Glomerular endothelial cell (primary cell): ENCODE data around the gene FOXS1. TPM values are rescaled to one million over a fixed set of nuclear protein-coding genes. Genes with fewer than 3 reads are reported as not detected.

Experiments
- DNase-seq: peaks from one replicate; pipeline ENCODE4 v3.0.0-alpha.2; 2011; ENCODE audit warnings: low read depth, low spot score; ENCODE audit errors: extremely low read depth
- total RNA-seq: library from RNA; depleted of rRNA; stranded (reverse); fragments of >200 nt; gene quantifications from 2 replicates; pipeline ENCODE4 v1.2.3, GENCODE V29; 2015

The FOXS1 gene
- total RNA-seq, 1 donor from 2014 or later, result 1.6 TPM

DNA sequence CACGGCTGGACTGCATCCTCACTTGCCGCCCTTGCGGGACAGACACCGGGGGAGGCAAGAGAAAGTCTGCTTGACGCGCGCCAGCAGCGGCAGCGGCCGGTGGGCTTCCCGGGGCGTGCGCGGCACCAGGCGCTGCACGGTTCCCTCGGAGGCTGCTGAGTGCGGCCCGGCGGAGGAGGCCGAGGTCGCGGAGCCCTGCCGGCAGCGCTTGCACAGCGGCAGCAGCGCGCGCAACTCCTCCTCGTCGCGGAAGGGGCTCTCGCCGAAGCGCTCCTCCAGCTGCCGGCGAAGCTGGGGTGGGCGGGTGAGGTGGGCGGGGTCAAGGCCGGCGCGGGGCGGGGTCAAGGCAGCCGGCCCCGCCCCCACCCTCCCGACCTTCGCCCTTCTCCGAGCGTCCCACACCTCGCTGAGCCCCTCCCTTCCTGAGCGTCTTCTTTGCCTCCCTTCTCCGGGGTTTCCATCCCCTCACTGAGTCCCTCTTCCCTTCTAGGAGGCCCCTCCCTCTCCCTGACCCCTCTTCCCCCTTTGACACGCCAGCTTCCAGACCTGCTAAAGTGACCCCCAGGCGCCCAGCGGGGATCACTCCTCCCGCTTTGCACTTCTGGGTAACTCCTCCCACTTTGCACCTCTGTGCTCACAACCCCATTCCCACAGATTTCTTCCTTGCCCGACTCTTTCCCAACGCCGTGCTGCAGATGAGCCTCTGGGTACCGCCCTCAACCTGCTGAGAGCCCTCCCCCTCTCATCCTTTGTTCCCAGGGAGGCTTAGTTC lies 16.2 kb upstream of the FOXS1 start:
- no peak for DNase-seq

DNA sequence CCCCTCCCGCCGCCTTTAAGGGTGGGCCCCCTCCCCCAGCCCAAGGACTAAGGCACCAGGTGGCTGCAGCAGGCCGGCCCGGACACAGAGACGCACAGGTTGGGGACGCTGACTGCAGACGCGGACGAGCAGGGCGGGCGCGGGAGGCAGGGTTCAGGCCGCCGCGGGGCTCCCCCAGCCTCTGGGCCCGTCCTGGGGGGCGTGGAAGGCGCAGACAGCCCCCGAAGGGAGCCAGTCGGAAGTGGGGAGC lies 15.7 kb upstream of the FOXS1 start:
- no peak for DNase-seq

DNA sequence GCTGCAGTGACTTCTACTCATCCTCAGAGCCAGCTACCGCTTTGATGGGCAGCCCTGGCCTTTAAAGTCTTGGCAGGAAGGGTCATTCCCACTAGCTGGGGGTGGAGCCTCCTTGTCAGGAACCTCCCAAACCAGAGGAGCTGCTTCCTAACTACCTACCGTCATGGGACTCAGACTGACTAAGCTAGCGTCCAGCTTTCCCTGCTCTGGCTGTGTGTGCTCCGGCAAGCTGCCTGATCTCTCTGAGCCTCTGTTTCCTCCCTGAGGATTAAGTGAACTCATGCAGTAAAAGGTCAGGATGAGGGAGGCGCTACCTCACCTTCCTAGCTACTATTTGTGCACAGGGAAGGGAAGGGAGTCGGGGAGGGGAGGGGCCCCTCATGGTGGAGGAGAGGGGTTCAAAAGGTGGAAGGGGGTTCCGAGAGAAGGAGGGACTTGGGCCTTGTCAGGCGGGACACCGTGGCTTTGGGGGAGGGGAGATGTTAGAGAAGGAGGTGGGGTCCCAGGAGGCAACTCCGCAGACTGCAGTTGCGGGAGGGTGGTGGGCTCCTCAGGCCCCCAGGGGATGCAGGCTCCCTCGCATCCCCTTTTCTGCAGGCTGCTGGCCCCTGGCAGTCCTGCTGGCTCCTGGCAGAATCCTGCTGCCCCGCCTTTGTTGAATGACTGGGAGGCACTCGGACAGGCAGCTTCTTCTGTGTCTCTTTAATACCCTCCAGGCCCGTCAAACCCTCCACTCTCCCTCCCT lies 15.2 kb upstream of the FOXS1 start:
- DNase-seq, result no peak

DNA sequence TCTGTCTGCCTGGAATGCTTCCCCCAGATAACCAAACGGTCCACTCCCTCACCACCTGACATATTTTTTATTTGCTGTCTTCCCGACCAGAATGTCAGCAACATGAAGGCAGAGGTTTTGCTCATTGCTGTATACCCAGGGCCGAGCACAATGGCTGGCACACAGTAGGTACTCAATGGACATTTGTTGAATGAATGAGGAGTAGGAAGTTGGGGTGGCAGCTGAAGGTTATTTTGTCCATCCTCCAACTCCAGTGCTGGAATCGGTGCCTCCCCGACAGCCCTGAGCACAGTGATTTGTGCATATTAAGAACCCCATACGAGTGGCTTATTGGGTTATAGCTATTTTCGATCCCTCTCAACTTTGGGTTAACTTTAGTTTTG lies 14.6 kb upstream of the FOXS1 start:
- no peak for DNase-seq

DNA sequence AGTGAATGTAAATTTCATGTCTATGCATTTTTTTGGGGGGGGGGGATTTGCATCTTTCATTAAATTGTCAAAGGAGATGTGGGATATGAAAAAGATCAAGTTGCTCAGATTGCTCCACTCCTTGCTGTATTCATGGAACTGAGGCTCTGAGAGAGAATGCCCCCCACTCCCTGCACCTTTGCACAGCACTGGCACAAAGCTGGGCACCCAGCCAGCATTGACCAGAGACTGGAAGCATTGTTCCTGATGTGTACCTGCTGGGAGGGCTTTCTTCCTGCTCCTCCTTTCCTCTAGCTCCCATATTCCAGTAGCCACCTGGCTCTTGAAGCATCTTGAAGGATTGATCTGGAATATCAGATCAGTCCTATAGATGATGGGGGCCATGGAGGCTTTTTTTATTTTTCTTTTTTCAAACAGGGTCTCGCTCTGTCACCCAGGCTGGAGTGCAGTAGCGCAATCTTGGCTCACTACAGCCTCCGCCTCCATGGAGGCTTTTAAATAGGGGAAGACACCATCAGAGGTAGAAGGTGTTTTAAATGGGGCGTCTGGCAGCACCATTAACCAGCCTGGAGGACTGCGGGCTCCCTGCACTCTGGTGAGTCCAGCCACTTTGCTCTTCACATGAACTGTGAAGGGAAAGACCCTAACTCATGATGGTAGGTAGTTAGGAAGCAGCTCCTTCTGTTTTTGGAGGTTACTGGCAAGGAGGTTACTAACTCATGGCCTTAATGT lies 14.0 kb upstream of the FOXS1 start:
- DNase-seq, result no peak

DNA sequence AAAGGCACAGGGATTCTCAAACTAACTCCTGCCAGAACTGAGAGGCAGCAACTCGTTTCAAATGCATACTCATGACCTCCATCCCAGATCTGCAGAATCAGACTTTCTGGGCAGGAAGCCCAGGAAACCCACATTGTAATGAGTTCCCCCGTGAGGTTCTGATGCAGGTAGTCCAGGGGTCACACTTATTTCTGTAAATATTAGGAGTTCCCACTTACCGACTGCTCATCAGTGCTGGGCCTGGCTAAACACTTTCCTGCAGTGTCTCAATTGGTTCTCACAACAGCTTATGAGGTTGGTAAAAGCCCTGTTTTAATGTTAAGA lies 13.3 kb upstream of the FOXS1 start:
- no peak for DNase-seq

DNA sequence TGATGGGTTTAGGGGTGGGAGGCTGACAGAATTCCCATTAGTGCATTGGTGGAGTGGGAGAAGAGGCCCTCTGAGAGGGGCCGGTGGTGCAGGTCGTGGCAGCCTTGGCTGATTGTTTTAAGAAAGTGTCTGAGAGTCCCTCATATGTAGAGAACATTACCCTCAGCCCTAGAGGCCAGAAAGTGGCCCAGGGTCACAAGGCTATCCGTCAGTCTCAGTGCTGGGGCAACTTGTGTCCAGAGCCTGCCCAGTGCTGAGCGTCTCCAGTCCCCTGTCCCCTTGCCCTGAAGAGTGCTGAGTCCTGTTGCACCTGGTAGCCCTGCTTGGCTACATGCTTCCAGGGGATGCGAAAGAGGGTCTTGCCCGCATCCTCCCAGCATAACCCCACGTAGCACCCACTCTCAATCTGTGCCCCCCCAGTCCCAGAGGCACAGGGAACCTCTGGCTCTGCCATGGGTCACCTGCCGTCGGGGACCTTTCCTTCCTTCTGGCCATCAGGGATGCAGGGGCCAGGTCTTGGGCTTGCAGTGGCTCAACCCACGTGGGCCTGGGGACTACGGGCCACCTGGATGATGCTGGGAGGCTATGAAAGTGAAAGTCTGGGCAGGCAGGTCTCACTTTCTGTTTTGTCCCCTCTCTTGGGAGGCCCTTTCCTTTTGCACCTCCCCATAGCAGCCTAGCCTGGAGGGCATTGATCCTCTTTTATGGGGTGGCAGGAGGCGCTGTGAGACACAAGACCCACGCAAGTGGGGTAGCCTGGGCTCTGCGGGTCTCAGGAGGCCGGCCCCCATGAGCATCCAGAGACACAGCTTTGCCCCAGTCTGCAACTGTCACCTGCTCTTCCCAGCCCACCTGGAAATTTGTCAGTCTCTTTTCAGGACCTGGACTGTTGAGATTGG lies 12.7 kb upstream of the FOXS1 start:
- no peak for DNase-seq

DNA sequence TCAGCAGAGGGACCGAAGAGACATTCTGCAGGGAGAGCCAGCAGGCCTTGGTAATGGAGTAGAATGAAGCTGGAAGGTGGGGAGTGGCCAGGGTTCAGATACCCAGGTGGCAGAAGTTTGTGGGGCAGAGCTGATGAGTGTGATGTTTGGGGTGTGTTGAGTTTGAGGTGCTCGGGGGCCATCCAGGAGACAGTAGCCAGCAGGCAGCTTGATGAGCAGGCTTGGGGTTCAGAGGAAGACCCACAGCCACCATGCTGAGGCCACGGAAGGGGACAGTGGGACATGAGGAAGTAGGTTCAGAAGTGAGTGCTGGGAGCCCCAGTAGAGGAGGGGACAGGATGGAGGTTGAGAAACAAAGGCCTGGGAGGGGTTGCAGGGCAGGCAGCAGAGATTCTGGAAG lies 11.1 kb upstream of the FOXS1 start:
- no peak for DNase-seq

DNA sequence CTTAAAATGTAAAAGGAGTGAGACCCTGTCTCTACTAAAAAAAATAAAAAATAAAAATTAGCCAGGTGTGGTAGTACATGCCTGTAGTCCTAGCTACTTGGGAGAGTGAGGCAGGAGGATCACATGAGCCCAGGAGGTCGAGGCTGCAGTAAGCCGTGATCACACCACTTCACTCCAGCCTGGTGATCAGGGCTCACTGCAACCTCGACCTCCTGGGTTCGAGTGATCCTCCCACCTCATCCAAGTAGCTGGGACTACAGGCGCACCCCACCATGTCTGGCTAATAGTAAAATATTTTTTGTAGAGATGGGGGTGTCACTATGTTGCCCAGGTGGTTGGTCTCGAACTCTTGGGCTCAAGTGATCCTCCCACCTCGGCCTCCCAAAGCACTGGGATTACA lies 8.1 kb upstream of the FOXS1 start:
- no peak for DNase-seq

DNA sequence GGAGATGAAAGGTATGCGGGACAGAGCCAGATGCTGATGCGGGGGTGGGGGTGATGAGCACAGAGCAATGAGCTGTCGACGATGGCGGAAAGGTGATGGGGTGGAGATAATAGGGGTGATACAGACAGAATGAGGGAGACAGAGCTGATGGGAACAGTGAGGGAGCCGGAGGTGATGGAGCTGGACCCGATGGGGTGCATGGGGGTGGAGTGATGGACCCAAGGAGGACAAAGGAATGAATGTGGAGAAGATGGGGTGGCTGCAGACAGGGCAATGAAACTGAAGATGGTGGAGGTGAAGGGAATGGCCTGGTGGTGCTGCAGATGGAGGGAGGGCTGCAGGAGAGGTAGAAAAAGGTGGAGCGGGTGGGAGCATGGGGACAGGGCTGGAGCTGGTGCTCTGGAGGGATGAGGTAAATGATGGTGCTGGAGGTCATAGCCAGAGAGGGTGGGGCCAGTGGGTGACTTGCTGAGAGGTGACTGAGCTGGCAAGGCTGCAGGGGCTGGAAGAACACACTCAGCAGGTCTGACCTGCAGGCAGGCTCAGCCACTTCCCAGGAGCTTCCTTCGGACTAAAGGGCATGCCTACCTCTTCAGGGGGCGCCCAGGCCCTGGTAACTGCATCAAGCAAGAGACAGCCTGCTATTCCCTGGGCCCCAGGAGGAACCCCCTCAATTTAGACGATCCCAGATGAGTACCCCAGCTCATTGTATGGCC lies 6.0 kb upstream of the FOXS1 start:
- DNase-seq, result no peak

DNA sequence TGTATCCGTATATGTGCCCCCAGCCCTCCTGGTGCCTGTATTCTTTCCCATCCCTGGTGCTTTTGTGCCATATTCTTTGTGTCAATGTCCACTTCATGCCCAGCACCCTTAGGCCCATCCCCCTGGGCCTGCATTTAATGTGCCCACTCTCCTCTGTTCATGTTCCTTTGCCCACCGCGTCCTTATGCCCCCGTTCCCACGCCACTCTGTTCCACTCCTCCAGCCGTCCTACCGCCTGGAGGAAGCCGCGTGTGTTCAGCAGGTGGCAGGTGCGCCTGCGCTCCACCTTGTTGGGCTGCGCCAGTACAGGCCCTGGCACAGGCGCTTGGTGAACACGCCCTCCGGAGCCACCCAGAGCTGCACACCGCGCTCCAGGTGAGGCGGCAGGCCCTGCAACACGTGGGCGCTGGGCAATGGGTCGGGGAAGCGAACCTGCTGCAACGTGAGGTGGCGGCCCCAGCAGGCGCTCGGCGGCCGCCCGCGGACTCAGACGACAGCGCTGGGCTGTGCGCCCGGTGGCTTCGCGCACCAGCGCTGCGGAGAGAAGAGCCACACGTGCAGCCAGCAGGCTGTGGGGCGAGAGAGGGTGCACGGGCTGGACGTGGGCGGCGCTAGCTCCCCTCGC lies 4.0 kb upstream of the FOXS1 start:
- no peak for DNase-seq

DNA sequence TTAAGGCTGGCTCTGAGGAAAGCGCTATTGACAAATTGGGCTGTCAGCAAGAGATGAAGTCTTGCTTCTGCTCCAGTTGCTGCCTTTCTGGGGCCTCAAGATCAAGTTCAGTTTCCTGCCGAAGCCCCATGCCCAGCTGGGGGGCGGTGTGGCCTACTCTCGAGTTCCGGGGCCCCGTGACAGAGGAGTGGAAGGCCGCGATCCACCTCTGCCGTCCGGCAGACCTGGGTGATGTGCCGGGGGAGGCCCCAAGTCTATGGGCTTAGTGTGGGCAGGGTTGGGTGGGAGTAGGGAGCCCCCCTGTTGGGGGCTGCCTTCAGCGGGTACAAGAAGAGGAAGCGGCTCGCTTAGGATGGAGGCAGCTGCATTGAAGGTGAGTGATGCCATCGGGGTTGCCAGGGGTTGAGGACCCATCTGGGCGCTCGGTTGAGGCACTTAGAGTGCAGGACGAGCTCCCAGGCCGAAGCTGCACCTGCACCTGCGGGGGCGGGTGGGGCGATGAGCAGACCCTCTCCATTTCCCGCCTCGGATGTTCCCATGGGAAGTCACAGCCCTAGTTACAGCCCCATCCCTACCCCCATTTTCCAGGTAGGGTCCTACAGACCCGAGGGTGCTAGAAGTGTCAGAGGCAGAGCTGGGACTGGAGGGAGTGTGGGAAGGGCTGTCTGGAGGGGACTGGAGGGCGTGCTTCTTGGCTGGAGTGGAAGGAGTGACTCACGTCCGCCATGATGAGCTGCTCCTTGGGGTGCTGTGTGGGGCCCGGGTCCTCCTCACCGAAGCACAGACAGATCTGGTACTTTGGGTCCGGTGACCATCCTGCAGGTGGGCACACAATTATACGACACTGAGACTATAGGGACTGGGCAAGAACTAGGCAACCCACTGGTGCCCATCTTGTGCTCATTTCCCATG lies 2.9 kb upstream of the FOXS1 start:
- DNase-seq, result no peak

DNA sequence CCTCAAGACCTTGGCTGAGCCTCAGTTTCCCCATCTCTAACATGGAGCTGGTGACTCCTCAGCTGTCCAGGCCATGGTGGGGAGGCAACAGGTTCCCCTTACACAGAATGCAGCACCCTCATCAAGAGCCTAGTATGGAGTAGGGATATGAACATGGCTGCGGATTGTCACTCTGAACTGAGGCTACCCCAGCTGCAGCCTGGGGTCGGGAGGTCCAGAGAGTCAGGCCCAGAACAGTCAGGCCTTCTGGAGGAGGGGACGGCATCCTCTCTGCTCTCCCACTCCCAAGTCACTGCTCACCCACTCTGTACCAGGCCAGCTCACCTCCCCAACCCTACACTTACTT lies 1.4 kb upstream of the FOXS1 start:
- no peak for DNase-seq

DNA sequence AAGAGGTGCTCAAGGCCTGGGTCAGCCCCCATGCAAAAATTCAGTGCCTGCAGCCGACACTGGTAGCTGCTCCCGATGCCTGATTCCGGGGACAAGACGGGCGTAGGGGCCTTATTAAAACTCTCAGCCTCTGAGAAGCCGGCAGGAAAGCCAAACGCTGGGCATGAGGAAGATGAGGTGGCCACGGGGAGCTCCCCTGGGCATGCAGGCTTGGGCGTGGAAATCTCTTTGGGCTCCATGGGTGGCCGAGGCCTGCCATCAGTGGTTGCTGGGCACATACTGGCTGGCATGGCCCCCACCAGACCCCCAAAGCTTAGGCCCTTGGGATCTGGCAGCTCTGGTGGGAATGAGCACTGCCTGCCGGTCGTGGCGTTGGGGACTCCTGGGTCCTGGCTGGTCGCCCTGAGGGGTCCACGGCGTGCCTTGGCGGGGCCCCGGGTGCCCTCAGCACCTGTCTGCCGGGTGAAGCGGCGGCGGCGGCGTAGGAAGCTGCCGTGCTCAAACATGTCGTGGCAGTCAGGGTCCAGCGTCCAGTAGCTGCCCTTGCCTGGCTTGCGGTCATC lies 586 bp downstream of the FOXS1 start:
- no peak for DNase-seq

DNA sequence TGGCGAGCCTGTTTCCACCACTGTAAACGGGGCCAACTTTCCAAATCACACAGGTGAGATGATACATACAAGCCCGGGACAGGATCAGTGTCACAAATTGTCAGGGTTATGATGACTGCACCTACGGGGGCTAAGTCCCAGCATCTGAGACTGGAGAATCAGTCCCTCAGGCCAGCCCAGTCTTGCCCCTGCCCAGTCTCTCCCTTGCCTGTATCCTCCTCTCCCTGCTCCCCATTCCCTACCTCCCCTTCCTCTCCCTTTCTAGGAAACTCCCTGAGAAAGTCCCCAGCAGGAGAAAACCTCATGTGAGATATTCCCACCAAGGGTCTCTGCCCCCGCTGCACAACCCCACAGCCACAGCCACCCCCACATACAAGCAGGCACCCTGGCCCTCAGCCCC lies 1.5 kb downstream of the FOXS1 start:
- DNase-seq, result no peak

DNA sequence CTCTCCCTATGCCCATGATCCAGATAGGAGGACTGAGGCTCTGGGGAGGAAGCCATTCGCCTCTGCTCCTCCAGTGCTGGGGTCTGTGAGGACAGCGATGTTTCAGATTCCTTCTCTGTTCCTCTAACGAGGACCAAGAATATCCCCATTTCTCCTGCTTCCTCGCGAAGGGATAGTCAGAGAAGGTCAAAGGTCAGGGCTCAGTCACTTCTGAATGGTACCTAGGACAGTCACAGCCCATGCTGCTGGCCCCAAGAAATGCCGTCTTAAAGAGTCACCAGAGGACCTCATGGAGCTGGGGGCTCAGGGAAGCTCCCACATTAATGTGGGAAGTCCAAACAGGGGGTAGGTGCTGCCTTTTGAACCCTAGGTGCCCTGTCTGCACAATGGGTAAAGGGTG lies 2.1 kb downstream of the FOXS1 start:
- DNase-seq, result no peak

DNA sequence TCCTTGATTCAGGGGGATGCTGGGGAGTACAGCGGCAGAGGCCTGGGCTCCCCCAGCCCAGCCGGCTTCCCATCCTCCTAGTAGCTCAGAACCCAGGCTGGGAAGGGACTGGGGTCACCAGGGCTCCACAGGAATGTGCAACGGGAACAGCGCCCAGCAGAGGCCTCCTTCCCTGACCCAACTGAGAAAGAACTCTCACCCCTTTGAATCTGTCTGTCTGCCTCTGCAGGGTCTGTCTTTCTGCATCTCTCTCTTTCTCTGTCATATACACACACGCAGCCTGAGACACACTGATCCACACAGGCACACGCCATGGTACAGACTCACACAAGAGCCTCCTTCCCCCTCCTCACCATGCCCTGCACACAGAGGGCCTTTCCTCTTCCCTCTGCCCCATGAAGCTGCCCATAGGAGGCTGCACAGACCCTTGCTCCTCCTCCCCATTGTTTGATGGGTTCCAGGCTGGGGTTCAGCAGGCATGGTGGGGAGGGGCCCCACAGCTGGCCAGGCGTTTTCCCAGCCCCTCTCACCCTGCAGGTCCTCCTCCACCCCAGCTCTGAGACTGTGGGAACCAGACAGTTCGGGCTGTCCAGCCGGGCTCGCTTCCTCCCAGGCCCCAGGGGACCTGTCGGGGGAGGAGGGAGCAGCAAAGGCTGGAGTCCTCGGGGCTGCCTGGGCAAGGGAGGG lies 2.8 kb downstream of the FOXS1 start:
- DNase-seq, result no peak

DNA sequence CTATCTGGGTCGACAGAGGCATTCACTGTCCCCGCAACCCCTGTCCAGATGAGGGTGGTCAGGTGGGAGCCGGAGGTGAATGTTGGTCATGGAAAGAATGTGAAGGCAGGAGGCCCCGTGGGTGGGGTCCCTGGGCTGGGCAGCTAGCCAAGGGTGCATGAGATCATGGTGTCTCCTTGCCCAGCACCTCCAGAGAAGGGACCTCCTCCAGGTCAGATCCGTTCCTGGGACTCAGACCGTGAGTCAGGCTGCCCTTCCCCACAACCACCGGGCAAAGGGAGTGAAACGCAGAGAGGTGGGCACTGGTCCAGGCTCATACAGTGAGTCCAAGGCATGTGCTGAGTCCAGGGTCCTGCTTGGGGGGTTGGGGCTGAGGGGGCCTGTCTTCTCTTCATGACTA lies 3.5 kb downstream of the FOXS1 start:
- no peak for DNase-seq
